ENCODE results near the gene RAB44. TPM values are rescaled to one million over a fixed set of nuclear protein-coding genes. Genes with fewer than 3 reads are reported as not detected.
"Not testable (repeated sequence)": the region's sequence is repeated elsewhere in the genome, so short reads cannot be mapped to it uniquely, and the experiment has no call there.

The RAB44 gene, protein sequence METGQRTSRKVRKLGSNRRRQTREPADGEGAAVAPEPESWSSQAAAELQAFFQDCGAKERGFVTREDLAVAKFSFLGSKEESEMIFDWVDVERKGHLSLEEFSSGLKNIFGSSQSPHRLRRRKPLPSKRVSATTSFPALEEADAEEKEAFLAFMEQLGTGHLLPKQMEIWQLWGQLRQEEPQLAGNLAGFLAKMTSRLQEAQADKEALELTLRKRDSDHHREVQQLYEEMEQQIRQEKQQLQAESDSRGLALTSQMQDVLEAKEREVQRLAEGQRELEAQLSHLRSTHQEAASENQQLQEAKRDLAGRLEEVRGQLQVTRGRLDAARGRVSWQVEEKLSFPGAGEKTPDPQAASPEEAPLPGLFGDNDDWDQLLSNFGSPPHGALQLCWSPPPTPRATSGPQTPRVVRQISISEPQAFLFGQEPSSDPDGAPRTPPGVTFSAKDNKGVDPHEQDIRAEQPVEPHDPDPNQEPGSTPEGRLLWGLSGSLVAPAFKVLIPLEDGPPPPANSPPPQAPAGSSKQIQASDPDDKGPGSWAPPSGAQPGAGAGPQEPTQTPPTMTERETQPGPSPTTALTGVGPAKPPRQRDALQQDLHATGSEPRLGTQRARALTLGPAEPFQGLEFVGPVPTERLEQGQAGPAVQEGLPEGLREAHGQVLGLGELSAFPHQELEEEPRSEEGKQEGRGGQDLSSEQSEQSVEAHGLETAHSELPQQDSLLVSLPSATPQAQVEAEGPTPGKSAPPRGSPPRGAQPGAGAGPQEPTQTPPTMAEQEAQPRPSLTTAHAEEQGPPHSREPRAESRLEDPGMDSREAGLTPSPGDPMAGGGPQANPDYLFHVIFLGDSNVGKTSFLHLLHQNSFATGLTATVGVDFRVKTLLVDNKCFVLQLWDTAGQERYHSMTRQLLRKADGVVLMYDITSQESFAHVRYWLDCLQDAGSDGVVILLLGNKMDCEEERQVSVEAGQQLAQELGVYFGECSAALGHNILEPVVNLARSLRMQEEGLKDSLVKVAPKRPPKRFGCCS
- under 1 TPM; 0.15 to 0.25 TPM for total RNA-seq

DNA sequence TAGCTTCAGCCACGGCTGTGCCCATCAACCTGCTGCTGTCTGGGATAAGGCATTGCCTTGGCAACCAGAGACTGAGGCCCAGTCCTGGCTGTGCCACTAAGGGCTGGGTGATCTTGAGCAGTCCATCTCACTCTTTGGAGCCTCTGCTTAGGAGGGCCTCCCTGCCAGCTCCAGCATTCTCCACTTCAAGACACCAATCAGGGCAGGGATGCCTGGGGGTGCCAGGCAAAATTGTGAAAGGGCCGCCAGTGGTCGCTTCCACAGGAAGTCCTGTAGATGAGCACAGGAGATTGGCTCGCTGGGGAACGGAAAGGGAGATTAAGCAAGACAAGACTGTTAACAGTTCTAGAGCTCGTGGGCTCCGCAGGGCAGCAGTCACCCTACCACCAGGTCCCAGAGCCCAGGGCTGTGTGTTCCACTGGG, at the start of gene RAB44:
TSS of gene RAB44 (plus strand) at position 346 of the 423 bp plus-strand sequence. CDS start 6,410 bp downstream, outside the sequence.
- Mint-ChIP-seq H3K36me3 (ENCODE audit: low read depth) (no peaks in the 10 kb centered on the region), H3K27ac (no peak within 1 kb of the TSS), H3K27me3 (no peaks in the 10 kb centered on the region), H3K9me3 (no peaks in the 10 kb centered on the region), H3K4me3 (no peak within 1 kb of the TSS), H3K4me1 (peaks cover 65% of the 10 kb centered on the region)
- ChIA-PET POLR2A (interaction anchor here (1.0 kb wide), 1 partner anchor 29 kb away, joined by 3 read pairs; no protein-coding TSS in a partner anchor), CTCF (interaction anchor here (0.7 to 1.5 kb wide), 3 partner anchors 17 to 62 kb away, joined by 3 to 5 read pairs (median 3); no protein-coding TSS in a partner anchor)
- no peak for DNase-seq

DNA sequence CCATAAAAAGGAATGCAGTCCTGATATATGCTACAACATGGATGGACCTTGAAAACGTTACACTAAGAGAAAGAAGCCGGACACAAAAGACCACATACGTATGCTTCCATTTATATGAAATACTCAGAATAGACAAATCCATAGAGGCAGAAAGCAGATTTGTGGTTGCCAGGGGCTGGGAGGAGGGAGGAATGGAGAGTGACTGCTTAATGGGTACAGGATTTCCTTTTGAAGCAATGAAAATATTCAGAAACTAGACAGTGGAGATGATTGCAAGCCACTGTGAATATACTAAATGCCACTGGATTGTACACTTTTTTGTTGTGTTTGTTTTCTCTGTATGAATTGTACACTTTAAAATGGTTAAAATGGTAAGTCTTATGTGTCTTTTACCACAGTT, 48.5 kb upstream of the RAB44 start:
- H3K4me3 Mint-ChIP-seq, result no peak overlapping the region
- H3K27me3 Mint-ChIP-seq, result peaks cover 33% of the 10 kb centered on the region
- no peaks in the 10 kb centered on the region for H3K4me1 Mint-ChIP-seq
- no peak overlapping the region for H3K27ac Mint-ChIP-seq
- DNase-seq, result no peak
- no peaks in the 10 kb centered on the region for H3K9me3 Mint-ChIP-seq
- CTCF ChIA-PET, result no interaction called here
- POLR2A ChIA-PET, result no interaction called here
- no peaks in the 10 kb centered on the region for H3K36me3 Mint-ChIP-seq (ENCODE audit: low read depth)

DNA sequence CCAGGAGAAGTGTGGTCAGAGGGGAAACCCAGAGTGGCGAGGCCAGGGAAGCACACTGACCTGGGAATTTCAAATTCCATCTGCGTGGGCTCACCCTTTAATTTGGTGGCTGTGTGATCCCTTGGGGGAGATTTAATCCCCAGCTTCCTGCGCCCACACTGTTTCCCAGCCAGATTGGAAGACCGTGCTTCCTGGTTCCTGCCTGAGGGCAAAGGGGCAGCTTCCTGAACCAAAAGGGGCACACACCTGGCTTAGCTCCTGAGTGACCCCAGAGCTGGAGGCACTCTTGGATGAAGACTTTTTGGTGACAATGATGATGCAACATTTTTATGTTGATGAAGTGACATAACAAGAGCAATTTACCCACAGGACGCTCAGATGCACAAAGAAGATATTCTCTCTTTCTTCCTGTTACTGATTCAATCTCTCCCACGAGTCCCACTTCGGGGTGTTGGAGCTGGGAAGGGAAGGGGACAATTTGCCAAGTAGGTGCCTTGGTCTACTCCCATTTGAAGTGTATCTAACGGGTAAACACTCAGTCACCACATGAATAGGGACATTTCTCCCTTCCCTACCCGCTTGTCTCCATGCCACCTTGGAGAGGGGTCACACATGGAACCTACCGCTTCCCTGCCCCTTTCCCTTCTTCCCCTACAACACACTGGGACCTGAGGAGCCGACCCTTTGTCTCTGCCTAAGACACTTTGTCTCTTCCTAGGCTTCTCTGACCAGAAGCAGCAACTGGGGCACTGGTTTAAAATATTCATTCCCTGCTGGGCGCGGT, 47.7 kb upstream of the RAB44 start:
- ChIA-PET POLR2A (no interaction called here), CTCF (interaction anchor here (1.0 kb wide), 1 partner anchor 109 kb away, joined by 3 read pairs; no protein-coding TSS in a partner anchor)
- DNase-seq, result no peak
- Mint-ChIP-seq H3K4me3 (no peak overlapping the region), H3K4me1 (no peaks in the 10 kb centered on the region), H3K9me3 (no peaks in the 10 kb centered on the region), H3K36me3 (ENCODE audit: low read depth) (no peaks in the 10 kb centered on the region), H3K27ac (no peak overlapping the region), H3K27me3 (peaks cover 36% of the 10 kb centered on the region)

DNA sequence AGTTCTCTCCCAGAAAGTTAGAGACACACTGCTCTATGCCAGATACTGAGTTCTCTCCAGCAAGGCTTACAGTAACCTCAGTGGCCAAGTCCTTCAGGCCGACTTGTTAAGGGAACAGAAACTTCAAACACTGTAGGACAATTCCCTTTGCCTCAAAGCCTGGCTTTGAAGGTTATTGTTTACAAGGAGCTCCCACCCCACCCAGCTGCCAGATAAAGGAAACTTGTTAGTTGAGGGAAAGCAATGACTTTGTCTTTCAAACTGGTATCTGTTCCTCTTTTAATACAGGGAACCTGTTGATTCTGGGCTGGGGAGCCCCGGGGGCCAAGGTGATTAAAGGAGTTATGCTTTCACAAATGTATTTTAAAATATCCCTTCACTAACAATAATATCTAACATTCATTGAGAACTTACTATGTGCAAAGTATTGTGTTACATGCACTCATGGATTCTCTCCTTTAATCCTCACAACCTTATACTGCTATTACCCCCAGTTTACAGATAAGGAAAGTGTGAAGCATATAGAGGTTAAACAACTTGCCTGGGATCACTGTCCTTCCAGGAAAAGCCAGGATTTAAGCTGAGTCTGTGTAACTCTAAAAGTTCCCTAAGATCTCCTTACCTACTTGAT, 46.7 kb upstream of the RAB44 start:
- ChIA-PET CTCF (no interaction called here), POLR2A (no interaction called here)
- no peaks in the 10 kb centered on the region for H3K9me3 Mint-ChIP-seq
- peaks cover 46% of the 10 kb centered on the region for H3K27me3 Mint-ChIP-seq
- no peak overlapping the region for H3K27ac Mint-ChIP-seq
- H3K4me3 Mint-ChIP-seq, result no peak overlapping the region
- H3K36me3 Mint-ChIP-seq (ENCODE audit: low read depth), result no peaks in the 10 kb centered on the region
- H3K4me1 Mint-ChIP-seq, result no peaks in the 10 kb centered on the region
- no peak for DNase-seq

DNA sequence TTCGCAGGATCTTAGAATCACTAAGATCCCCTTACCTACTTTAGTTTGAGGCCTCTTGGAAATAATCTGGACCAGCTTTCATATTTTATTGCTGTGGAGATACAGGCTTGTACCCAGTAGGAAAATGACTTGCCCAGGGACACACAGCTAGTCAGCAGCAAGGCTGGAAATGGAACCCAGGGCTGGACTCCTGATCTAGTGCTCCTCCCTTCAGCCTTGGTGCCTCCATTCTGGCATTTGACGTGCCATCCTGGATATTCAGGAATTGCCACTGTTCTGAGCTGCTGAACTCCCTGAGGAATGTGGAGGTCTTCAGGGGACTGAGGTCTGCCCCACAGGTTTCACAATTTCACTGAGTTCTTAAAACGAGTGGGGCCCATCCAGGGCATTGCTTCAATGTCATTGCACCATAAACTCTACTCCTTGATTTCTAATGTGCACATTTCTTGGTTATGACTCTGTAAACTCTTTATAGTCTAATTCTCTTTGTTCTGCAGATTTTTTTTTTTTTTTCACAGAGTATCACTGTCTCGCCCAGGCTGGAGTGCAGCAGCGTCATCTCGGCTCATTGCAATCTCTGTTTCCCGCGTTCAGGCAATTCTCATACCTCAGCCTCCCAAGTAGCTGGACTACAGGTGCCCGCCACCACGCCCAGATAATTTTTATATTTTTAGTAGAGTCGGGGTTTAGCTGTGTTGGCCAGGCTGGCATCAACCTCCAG, 45.8 kb upstream of the RAB44 start:
- Mint-ChIP-seq H3K36me3 (ENCODE audit: low read depth) (no peaks in the 10 kb centered on the region), H3K9me3 (no peaks in the 10 kb centered on the region), H3K4me3 (no peak overlapping the region), H3K27me3 (peaks cover 51% of the 10 kb centered on the region), H3K27ac (no peak overlapping the region), H3K4me1 (no peaks in the 10 kb centered on the region)
- ChIA-PET CTCF (no interaction called here), POLR2A (no interaction called here)
- no peak for DNase-seq

DNA sequence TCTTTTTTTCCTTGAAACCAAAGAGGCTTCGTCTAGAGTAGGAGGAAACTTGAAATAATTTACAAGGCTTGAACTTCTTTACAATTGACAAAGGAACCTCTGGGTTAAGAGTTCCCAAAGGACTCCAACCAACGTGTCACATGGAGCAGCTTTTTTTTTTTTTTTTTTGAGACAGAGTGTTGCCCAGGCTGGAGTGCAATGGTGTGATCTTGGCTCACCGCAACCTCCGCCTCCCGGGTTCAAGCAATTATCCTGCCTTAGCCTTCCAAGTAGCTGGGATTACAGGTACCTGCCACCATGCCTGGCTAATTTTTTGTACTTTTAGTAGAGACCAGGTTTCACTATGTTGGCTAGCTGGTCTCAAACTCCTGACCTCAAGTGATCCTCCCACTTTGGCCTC, 43.2 kb upstream of the RAB44 start:
- peaks cover 62% of the 10 kb centered on the region for H3K27me3 Mint-ChIP-seq
- not testable (repeated sequence) for H3K4me1 Mint-ChIP-seq; DNase-seq; H3K27ac Mint-ChIP-seq; H3K4me3 Mint-ChIP-seq; H3K9me3 Mint-ChIP-seq; H3K36me3 Mint-ChIP-seq (ENCODE audit: low read depth)
- ChIA-PET CTCF (interaction anchor here (1.1 kb wide), 1 partner anchor 128 kb away, joined by 3 read pairs; no protein-coding TSS in a partner anchor), POLR2A (interaction anchor here (1.4 kb wide), 1 partner anchor 11 kb away, joined by 4 read pairs; no protein-coding TSS in a partner anchor)

DNA sequence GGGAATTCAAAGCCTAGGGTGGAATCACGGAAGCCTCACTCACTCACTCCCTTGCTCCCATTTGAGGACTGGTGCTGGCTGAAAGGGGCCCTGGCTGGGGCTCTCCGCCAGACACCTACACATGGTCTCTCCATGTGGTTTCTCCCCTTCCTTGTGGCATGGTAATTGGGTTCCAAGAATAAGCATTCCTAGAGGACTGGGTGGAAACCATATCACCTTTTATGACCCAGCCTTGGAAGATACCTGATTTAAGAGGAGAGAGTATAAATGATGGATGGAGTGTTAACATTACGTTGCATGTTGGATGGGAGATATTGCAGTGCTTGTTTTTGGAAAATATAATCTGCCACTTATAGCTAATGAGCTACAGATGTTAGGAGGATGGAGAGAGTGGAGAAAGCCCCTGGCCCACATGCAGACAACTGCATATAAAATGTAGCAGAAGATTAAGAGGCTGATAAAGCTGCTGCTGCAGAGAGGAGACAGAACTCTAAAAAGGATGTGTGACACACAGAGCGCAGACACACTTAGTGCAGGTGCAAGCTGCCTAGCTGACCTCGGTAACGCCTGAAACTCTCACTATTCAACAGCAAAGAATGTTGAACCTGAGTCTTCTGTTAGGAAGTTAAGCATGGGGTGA, 42.4 kb upstream of the RAB44 start:
- Mint-ChIP-seq H3K27me3 (peaks cover 58% of the 10 kb centered on the region), H3K9me3 (no peaks in the 10 kb centered on the region), H3K4me1 (no peaks in the 10 kb centered on the region), H3K4me3 (no peak overlapping the region), H3K36me3 (ENCODE audit: low read depth) (no peaks in the 10 kb centered on the region), H3K27ac (no peak overlapping the region)
- POLR2A ChIA-PET, result interaction anchor here (1.4 kb wide), 1 partner anchor 12 kb away, joined by 4 read pairs; no protein-coding TSS in a partner anchor
- CTCF ChIA-PET, result no interaction called here
- no peak for DNase-seq

DNA sequence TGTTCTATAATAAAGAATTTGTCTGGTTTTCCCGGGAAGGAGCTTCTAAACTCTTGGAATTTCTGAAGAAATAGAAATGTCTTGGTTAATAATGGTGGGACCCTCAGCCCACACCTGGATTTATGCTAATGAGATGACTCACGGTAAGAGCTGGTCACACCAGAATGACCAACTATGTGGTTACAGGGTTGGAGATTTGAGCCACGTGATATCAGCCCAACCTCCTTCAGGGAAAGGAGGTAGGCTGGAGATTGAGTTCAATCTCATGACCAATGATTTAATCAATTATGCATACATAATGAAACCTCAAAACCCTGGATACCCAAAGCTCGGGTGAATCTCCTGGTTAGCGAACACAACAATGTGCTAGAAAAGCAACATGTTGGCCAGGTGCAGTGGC, 41.2 kb upstream of the RAB44 start:
- H3K27ac Mint-ChIP-seq, result no peak overlapping the region
- ChIA-PET CTCF (no interaction called here), POLR2A (no interaction called here)
- no peak for DNase-seq
- H3K4me1 Mint-ChIP-seq, result no peaks in the 10 kb centered on the region
- no peak overlapping the region for H3K4me3 Mint-ChIP-seq
- H3K36me3 Mint-ChIP-seq (ENCODE audit: low read depth), result no peaks in the 10 kb centered on the region
- peaks cover 53% of the 10 kb centered on the region for H3K27me3 Mint-ChIP-seq
- H3K9me3 Mint-ChIP-seq, result no peaks in the 10 kb centered on the region

DNA sequence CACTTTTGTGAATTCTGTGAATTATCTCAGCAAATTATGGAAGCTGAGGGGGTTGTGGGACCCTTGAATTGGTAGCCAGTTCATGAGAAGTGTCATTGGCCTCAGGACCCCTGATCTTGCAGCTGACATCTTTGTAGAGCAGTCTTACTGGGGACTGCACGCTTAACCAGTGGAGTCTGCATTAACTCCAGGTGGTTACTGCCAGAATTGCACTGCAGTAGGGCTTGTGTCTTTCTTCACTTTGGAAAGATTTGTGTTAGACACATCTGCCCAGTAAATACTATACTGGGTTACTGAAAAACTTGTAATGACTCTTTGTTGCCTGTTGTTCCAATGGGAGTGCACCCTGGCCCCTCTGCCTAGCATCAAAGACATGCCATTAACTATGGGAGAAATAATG, 40.4 kb upstream of the RAB44 start:
- peaks cover 48% of the 10 kb centered on the region for H3K27me3 Mint-ChIP-seq

DNA sequence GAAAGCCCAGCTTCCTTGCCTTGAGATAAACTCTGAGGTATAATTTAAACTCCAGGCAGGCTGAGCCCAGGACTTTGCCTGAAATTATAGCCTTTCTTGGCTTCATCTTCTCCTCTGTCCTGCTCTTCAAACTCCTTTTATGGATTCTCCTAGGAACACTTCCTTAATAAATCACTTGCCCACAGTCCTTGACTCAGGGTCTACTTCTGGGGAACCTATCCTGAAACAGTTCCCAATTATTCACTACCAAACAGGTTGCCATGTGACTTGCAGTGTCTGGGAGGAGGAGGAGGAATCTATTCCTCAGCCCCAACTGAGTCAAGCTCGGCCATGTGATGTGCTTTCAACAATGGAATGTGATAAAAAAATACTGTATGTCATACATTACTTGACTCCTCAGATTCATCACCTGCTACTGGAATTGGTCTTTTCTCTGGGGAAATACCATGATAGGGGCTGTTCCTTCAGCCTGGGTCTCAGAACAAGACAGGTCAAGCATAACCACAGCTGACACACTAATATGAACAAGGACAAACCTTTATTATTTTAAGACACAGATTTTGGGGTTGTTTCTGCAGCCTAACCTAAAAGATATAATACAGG, 39.6 kb upstream of the RAB44 start:
- no peak overlapping the region for H3K4me3 Mint-ChIP-seq
- peaks cover 5% of the 10 kb centered on the region for H3K4me1 Mint-ChIP-seq
- H3K36me3 Mint-ChIP-seq (ENCODE audit: low read depth), result no peaks in the 10 kb centered on the region
- ChIA-PET CTCF (no interaction called here), POLR2A (no interaction called here)
- H3K9me3 Mint-ChIP-seq, result no peaks in the 10 kb centered on the region
- no peak overlapping the region for H3K27ac Mint-ChIP-seq
- peaks cover 47% of the 10 kb centered on the region for H3K27me3 Mint-ChIP-seq
- DNase-seq, result no peak

More for the DNA sequence above, 40.4 kb upstream of the RAB44 start:
- H3K27ac Mint-ChIP-seq, result no peak overlapping the region
- DNase-seq, result no peak
- ChIA-PET POLR2A (no interaction called here), CTCF (no interaction called here)
- H3K4me3 Mint-ChIP-seq, result no peak overlapping the region
- no peaks in the 10 kb centered on the region for H3K9me3 Mint-ChIP-seq
- no peaks in the 10 kb centered on the region for H3K4me1 Mint-ChIP-seq
- H3K36me3 Mint-ChIP-seq (ENCODE audit: low read depth), result no peaks in the 10 kb centered on the region

DNA sequence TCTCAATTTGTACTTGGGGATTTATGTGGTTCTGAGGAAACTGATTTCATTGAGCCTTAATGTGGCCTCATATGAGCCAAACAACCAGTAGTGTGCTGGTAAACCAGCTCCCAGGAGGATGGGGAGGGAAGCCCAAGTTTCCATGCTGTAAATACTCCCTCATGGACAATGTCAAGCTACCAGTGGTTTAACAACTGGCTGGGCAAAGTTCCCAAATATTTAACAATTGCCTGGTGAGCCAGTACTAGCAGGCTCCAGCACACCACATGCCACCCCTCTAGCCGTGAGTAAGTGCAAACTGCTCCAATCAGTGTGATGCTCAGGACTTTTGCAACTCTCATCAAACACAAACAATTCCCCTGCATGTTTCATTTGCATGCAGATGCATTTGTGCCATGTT, 38.4 kb upstream of the RAB44 start:
- ChIA-PET POLR2A (interaction anchor here (1.0 to 1.3 kb wide), 2 partner anchors 19 to 21 kb away, joined by 3 to 4 read pairs; partner anchors contain the start of gene CDKN1A), CTCF (no interaction called here)
- Mint-ChIP-seq H3K4me1 (peaks cover 12% of the 10 kb centered on the region), H3K9me3 (no peaks in the 10 kb centered on the region), H3K27ac (no peak overlapping the region), H3K4me3 (no peak overlapping the region), H3K36me3 (ENCODE audit: low read depth) (no peaks in the 10 kb centered on the region), H3K27me3 (peaks cover 45% of the 10 kb centered on the region)
- no peak for DNase-seq
